ENCODE measurements around the gene GADL1.

Gene GADL1

DNA sequence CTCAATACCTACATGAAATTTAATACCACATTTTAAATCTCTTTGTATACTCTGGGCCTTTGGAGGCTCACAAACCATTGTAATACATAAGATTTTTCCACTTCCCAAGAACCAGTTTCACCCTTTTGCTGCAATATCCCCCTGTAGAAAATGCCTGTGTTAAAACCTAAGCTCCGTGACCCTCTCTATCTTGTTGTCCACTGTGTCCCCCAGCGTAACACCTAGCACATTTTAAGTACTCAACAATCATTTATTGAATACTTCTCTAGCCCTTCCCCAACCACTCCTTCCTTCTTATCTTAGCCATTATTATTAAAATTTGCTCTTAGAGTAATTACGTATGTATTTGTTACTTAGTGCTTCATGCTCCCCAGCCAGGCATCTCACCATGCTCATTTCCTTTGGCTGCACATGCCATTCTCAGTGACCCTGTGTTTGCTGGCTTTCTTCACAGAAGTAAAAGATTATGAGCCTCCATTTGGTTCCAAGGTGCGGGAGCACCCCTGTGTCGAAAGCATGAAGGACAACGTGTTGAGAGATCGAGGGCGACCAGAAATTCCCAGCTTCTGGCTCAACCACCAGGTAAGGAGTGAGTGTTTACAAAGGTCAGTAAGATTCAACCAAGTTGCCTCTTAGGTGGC, 206.4 kb downstream of the GADL1 start:
- Histone ChIP-seq H4K20me1 (peaks cover 0 to 71% (median 11%) of the 10 kb centered on the region in 11 experiments; a peak in 13 of 22 replicates), H3K4me2 (peak overlapping the region; percentile 50 to 82 (median 65); a peak in 21 of 22 replicates), H3K4me1 (peaks cover 70 to 92% (median 81%) of the 10 kb centered on the region in 10 experiments)

DNA sequence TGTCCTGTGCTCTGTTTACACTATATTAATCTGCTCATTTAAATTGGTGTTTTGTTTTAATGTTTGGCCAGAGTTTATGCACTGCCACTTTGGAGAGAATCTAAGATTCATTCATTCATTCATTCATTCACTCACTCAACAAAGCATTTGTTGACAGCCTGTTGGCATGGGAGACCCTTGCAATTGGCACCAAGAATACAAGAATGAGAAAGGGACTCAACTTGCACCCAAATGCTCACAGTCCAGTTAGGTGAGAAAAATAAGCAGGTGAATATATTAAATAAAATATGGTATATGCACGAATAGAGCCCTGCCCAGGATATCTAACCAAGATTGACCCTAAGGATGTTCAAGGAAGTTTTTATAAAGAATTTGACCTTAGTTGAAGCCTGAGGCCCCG, 207.7 kb downstream of the GADL1 start:
- peaks cover 4 to 80% (median 23%) of the 10 kb centered on the region in 11 experiments; a peak in 16 of 22 replicates for H4K20me1 ChIP-seq
- no peak overlapping the region for H3K27ac ChIP-seq
- TF ChIP-seq Cebpa-rat (IDR thresholded peaks at IDR 0.05) = no peak
- H3K9ac ChIP-seq = no peak overlapping the region
- H3K27me3 ChIP-seq = no peaks in the 10 kb centered on the region
- peaks cover 79 to 92% (median 86%) of the 10 kb centered on the region in 10 experiments for H3K4me1 ChIP-seq
- H3K4me3 ChIP-seq = no peak overlapping the region
- H3K36me3 ChIP-seq = peaks cover 77 to 100% (median 100%) of the 10 kb centered on the region in 11 experiments
- no peaks in the 10 kb centered on the region for H3K9me3 ChIP-seq (replicated peaks in 1 of 11)
- H3K4me2 ChIP-seq = no peak overlapping the region; a peak in 1 of 22 replicates

More for the DNA sequence above, 206.4 kb downstream of the GADL1 start:
- Histone ChIP-seq H3K27ac (peak overlapping the region in 1 of 11 experiments; percentile 44; a peak in 2 of 22 replicates), H3K4me3 (no peak overlapping the region), H3K9ac (no peak overlapping the region), H3K27me3 (no peaks in the 10 kb centered on the region), H3K36me3 (peaks cover 89 to 100% (median 100%) of the 10 kb centered on the region in 11 experiments), H3K9me3 (replicated peaks in 1 of 11) (no peaks in the 10 kb centered on the region)
- no peak for TF ChIP-seq Cebpa-rat (IDR thresholded peaks at IDR 0.05)

DNA sequence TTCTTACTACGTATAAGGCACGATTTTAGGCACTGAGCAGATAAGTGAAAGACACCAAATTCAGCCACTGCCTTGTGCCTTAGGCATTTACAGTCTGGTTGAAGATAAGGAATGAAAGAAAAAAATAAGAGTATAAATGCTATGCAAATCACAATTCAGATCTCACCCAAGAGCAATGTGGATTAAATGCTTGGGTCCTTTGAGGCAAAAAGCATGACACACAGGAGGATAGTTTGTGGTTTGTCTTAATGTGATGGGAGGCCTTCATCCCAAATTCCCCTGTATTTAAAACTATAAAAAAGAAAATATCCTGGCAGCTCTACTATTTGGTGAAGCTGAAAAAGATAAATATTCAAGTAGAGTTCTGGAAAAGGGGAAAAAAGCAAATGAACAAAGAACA, 208.3 kb downstream of the GADL1 start:
- Histone ChIP-seq H3K27ac (peak overlapping the region in 1 of 11 experiments; percentile 27; a peak in 1 of 22 replicates), H3K4me3 (no peak overlapping the region), H3K9ac (no peak overlapping the region), H3K27me3 (no peaks in the 10 kb centered on the region), H3K9me3 (replicated peaks in 1 of 11) (no peaks in the 10 kb centered on the region), H3K4me1 (peaks cover 80 to 93% (median 88%) of the 10 kb centered on the region in 10 experiments), H3K36me3 (peaks cover 75 to 100% (median 98%) of the 10 kb centered on the region in 11 experiments), H3K4me2 (peak overlapping the region in 1 of 11 experiments; percentile 29; a peak in 2 of 22 replicates), H4K20me1 (peaks cover 11 to 83% (median 29%) of the 10 kb centered on the region in 11 experiments; a peak in 17 of 22 replicates)
- TF ChIP-seq Cebpa-rat (IDR thresholded peaks at IDR 0.05) = no peak

DNA sequence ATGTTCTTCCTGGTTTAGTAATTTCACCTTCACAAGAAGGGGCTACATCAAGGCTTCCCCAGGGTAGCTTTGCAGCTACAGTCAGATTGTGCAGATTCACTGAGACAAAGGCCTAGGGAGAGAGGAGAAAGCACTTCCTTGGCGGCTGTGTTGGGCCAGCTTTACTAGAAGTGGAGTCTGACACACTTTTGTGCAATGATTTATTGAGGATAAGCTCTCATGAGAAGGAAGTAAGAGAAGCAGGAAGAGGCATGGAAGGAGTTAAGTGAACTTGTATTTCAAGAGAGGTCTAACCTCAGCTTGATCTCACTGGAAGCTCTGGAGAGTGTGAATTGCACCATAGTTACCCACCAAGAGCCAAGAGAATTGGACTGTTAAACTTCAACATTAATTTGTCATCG, 209.2 kb downstream of the GADL1 start:
- Histone ChIP-seq H3K27me3 (no peaks in the 10 kb centered on the region), H3K4me2 (peak overlapping the region in 8 of 11 experiments; percentile 10 to 85 (median 29); a peak in 14 of 22 replicates), H3K27ac (peak overlapping the region in 6 of 11 experiments; percentile 4 to 34 (median 18); a peak in 6 of 22 replicates), H3K4me3 (no peak overlapping the region), H3K36me3 (peaks cover 72 to 98% (median 96%) of the 10 kb centered on the region in 11 experiments), H3K9me3 (replicated peaks in 1 of 11) (no peaks in the 10 kb centered on the region), H4K20me1 (peaks cover 11 to 78% (median 30%) of the 10 kb centered on the region in 11 experiments; a peak in 17 of 22 replicates), H3K9ac (no peak overlapping the region), H3K4me1 (peaks cover 78 to 91% (median 86%) of the 10 kb centered on the region in 10 experiments)
- no peak for TF ChIP-seq Cebpa-rat (IDR thresholded peaks at IDR 0.05)

DNA sequence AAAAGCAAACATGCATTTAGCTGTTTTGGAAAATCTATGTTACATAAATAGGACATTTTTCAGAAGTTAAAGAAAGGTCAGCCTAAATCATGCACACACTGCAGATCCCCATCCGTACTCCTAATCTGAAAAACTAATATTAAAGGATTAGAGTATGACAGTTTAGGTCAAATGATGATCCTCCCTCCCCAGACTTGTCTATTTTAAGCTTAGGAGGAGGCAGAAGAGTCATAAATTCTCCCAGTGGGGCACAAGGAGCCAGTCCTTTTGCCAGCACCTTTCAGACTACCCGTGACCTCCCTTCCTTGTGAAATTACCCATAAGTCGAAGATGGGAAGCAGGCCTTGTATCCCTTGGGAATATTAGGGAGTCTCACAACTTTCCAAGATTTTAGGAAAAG, 210.1 kb downstream of the GADL1 start:
- Histone ChIP-seq H3K4me1 (peaks cover 74 to 91% (median 81%) of the 10 kb centered on the region in 10 experiments), H3K4me3 (no peak overlapping the region), H3K9ac (no peak overlapping the region), H3K27me3 (no peaks in the 10 kb centered on the region), H3K9me3 (replicated peaks in 1 of 11) (no peaks in the 10 kb centered on the region), H3K36me3 (peaks cover 67 to 93% (median 92%) of the 10 kb centered on the region in 11 experiments), H3K4me2 (peak overlapping the region in 5 of 11 experiments; percentile 29 to 85 (median 40); a peak in 8 of 22 replicates), H4K20me1 (peaks cover 11 to 74% (median 30%) of the 10 kb centered on the region in 11 experiments; a peak in 16 of 22 replicates), H3K27ac (no peak overlapping the region; a peak in 1 of 22 replicates)
- TF ChIP-seq Cebpa-rat (IDR thresholded peaks at IDR 0.05) = no peak

DNA sequence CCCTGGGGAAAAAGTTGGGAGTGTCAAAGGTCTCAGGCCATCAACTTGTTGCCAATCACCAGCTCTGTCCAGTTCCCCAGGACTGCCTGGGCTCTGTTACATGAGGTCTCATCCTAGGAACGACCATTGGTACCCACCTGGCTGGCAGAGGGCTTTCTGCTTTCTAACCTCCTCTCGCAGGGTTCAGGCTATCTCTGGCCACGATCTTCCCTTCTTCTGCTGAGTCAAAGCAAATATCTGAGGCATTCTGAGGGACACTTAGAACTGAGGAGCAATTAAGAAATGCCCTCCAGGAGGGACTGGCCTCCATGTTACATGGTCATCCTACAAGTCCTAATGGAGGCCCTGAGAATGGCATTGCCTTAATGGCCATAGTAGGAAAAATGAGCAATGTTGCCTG, 210.7 kb downstream of the GADL1 start:
- Histone ChIP-seq H3K4me1 (peaks cover 74 to 91% (median 81%) of the 10 kb centered on the region in 10 experiments), H3K36me3 (peaks cover 68 to 93% (median 92%) of the 10 kb centered on the region in 11 experiments), H3K9ac (no peak overlapping the region)

DNA sequence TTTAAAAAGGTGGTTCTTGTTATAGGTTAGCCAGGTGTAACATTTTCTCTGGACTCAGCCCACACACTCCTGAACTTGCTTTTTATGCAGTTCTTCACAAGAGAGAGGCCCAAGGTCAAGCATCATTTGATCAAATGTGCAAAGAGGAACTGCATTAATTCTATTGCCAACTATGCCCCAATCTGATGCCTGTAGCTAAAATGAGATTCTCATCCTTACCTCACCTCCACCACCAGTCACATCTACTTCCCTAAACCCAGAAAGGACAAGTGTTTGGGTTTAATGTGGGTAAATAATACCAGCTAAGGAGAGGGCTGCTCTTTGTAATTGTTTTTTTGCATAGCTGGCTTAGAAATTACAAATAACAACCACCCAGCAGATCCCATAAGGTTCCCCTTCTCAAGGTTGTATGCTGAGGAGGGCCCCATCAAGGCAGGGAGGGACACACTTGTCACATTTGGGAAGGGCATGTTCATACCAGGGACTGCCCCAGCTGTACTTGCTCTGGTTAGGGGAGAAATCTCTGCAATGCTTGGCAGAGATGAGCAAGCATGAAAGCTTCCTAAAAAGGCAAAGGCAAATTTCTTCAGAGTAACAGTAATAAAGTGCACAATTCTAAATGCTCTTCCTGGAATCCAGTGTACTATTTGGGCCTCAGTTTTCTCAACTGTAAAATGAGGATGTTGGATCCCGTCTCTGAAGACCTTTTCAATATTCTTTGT, 211.9 kb downstream of the GADL1 start:
- Histone ChIP-seq H3K9ac (no peak overlapping the region), H3K4me3 (no peak overlapping the region), H3K9me3 (replicated peaks in 1 of 11) (no peaks in the 10 kb centered on the region), H3K27me3 (no peaks in the 10 kb centered on the region), H3K4me2 (peak overlapping the region; percentile 55 to 85 (median 69); a peak in 18 of 22 replicates), H4K20me1 (peaks cover 5 to 78% (median 29%) of the 10 kb centered on the region in 11 experiments; a peak in 15 of 22 replicates), H3K36me3 (peaks cover 68 to 93% (median 92%) of the 10 kb centered on the region in 11 experiments), H3K27ac (peak overlapping the region in 5 of 11 experiments; percentile 0 to 67 (median 52); a peak in 5 of 22 replicates), H3K4me1 (peaks cover 68 to 91% (median 78%) of the 10 kb centered on the region in 10 experiments)
- no peak for TF ChIP-seq Cebpa-rat (IDR thresholded peaks at IDR 0.05)

More for the DNA sequence above, 210.7 kb downstream of the GADL1 start:
- peak overlapping the region in 7 of 11 experiments; percentile 3 to 85 (median 22); a peak in 11 of 22 replicates for H3K4me2 ChIP-seq
- no peak for TF ChIP-seq Cebpa-rat (IDR thresholded peaks at IDR 0.05)
- no peaks in the 10 kb centered on the region for H3K9me3 ChIP-seq (replicated peaks in 1 of 11)
- H3K27ac ChIP-seq = peak overlapping the region in 1 of 11 experiments; percentile 8; a peak in 1 of 22 replicates
- no peak overlapping the region for H3K4me3 ChIP-seq
- H3K27me3 ChIP-seq = no peaks in the 10 kb centered on the region
- peaks cover 7 to 79% (median 30%) of the 10 kb centered on the region in 11 experiments; a peak in 16 of 22 replicates for H4K20me1 ChIP-seq

DNA sequence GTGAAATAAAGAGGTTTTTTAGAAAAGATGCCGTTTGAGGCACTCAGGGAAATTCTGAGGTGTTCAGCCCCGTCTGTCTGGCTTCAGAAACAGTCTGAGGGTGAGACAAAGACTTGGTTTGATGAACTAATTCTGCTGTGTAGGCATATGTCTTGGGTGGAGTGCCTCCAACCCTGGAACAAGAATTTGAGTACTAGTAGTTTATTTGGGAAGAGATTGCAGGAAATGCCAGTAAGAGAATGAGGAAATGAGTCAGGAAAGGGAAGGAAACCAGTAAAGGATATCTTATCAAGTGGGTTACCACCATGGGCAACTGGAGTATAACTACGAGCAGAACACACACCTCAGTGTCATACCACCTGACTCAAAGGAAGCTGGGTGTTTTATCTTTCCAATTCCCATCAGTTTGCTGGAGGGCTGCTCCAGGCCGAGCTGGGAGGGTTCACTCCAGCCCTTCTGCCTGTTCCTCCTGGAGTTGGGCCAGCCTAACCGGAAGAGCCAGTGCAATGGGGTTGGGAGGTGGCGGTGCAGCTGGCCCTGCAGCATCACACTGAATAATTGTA, 212.7 kb downstream of the GADL1 start:
- peaks cover 64 to 92% (median 76%) of the 10 kb centered on the region in 10 experiments for H3K4me1 ChIP-seq
- no peaks in the 10 kb centered on the region for H3K27me3 ChIP-seq
- peak overlapping the region; percentile 55 to 85 (median 69) for H3K4me2 ChIP-seq
- H3K9ac ChIP-seq = peak overlapping the region in 6 of 11 experiments; percentile 5 to 31 (median 22); a peak in 5 of 22 replicates
- H3K36me3 ChIP-seq = peaks cover 68 to 93% (median 92%) of the 10 kb centered on the region in 11 experiments
- no peak for TF ChIP-seq Cebpa-rat (IDR thresholded peaks at IDR 0.05)
- peak overlapping the region in 1 of 10 experiments; percentile 0; a peak in 2 of 20 replicates for H3K4me3 ChIP-seq
- H3K9me3 ChIP-seq (replicated peaks in 1 of 11) = no peaks in the 10 kb centered on the region
- peak overlapping the region in 10 of 11 experiments; percentile 14 to 67 (median 42); a peak in 18 of 22 replicates for H3K27ac ChIP-seq
- H4K20me1 ChIP-seq = peaks cover 5 to 78% (median 29%) of the 10 kb centered on the region in 11 experiments; a peak in 15 of 22 replicates
